Measurements from ENCODE around the gene AP3D1. TPM values are rescaled to one million over a fixed set of nuclear protein-coding genes. Genes with fewer than 3 reads are reported as not detected.

AP3D1 gene
- total and polyA plus RNA-seq, 4 donors: 21.7 to 79.8 (median 59.6) TPM

- Histone ChIP-seq H3K9ac (ENCODE audit: low read depth in 1 of 2, low read length in 2 of 2) (no peak overlapping the region), H3K4me1 (ENCODE audit: control insufficient read depth in 4 of 4, insufficient read depth in 4 of 4, low read length in 3 of 4) (peaks cover 0 to 6% (median 0%) of the 10 kb centered on the region in 4 donors), H3K27ac (ENCODE audit: low read depth in 1 of 2, low read length in 2 of 2) (no peak overlapping the region), H3K27me3 (ENCODE audit: control insufficient read depth in 4 of 4, insufficient read depth in 4 of 4, low read length in 3 of 4) (no peaks in the 10 kb centered on the region), H3K36me3 (ENCODE audit: control insufficient read depth in 4 of 4, insufficient read depth in 3 of 4, low read depth in 1 of 4, low read length in 3 of 4) (peaks cover 0 to 67% (median 13%) of the 10 kb centered on the region in 4 donors), H3K9me3 (ENCODE audit: control insufficient read depth in 4 of 4, low read length in 3 of 4) (no peaks in the 10 kb centered on the region), H3K4me3 (ENCODE audit: low read depth in 1 of 3, low read length in 3 of 3) (no peak overlapping the region)
- no peak for DNase-seq (ENCODE audit: low spot score)
- WGBS: 94% methylated on average over 37 of the region's 37 CpGs
- TF ChIP-seq TAF1 (conservative IDR thresholded peaks at IDR 0.05): no peak
- no peak for TF ChIP-seq ATF3 (IDR thresholded peaks at IDR 0.05)
- TF ChIP-seq RAD21 (IDR thresholded peaks at IDR 0.05): no peak
- no peak for TF ChIP-seq REST (IDR thresholded peaks at IDR 0.05)
Measured at GRCh38 chr19:2190848-2191455, 39.6 kb upstream of the AP3D1 start.

GRCh38 chr19:2189880-2190279 lies 38.5 kb upstream of the AP3D1 start:
- TF ChIP-seq RAD21 (IDR thresholded peaks at IDR 0.05) (no peak), YY1 (IDR thresholded peaks at IDR 0.05) (no peak), HNF4G (IDR thresholded peaks at IDR 0.05) (no peak), EGR1 (IDR thresholded peaks at IDR 0.05; ENCODE audit: low read depth in 2 of 2) (no peak), FOXA1 (IDR thresholded peaks at IDR 0.05) (no peak), JUND (IDR thresholded peaks at IDR 0.05) (no peak), GABPA (IDR thresholded peaks at IDR 0.05 in 1 of 2, conservative IDR thresholded peaks at IDR 0.05 in 1 of 2) (no peak), FOXA2 (IDR thresholded peaks at IDR 0.05) (no peak), CTCF (IDR thresholded peaks at IDR 0.05; ENCODE audit: low read depth, low read length, missing input control) (no peak), ZBTB33 (IDR thresholded peaks at IDR 0.05) (no peak), ATF3 (IDR thresholded peaks at IDR 0.05) (no peak), HNF4A (conservative IDR thresholded peaks at IDR 0.05) (no peak)
- 93% methylated on average over 16 of the region's 16 CpGs for WGBS
- peaks cover 0 to 6% (median 0%) of the 10 kb centered on the region in 4 donors for H3K4me1 ChIP-seq (ENCODE audit: control insufficient read depth in 4 of 4, insufficient read depth in 4 of 4, low read length in 3 of 4)

More at GRCh38 chr19:2189880-2190279, 38.5 kb upstream of the AP3D1 start:
- Histone ChIP-seq H3K36me3 (ENCODE audit: control insufficient read depth in 4 of 4, insufficient read depth in 3 of 4, low read depth in 1 of 4, low read length in 3 of 4) (peaks cover 0 to 60% (median 13%) of the 10 kb centered on the region in 4 donors), H3K27me3 (ENCODE audit: control insufficient read depth in 4 of 4, insufficient read depth in 4 of 4, low read length in 3 of 4) (no peaks in the 10 kb centered on the region), H3K9me3 (ENCODE audit: control insufficient read depth in 4 of 4, low read length in 3 of 4) (no peaks in the 10 kb centered on the region), H3K4me3 (ENCODE audit: low read depth in 1 of 3, low read length in 3 of 3) (no peak overlapping the region), H3K27ac (ENCODE audit: low read depth in 1 of 2, low read length in 2 of 2) (no peak overlapping the region), H3K9ac (ENCODE audit: low read depth in 1 of 2, low read length in 2 of 2) (no peak overlapping the region)
- DNase-seq (ENCODE audit: low spot score): no peak
